Spleen (tissue), 7 donors: Measurements from ENCODE around the gene TLK1.

Experiments
- POLR2A ChIP-seq, 3 donors: fragments of 450-650 bp; IDR thresholded peaks; one replicate each; pipeline ENCODE4 v1.5.1; 2017; ENCODE audit warnings: antibody characterized with exemption in 3 of 3, mild to moderate bottlenecking in 1 of 3
- POLR2AphosphoS5 ChIP-seq, 3 donors: sonication (generic); formaldehyde crosslinking; IDR thresholded peaks; one replicate each; pipeline ENCODE4 v1.5.1; 2017; ENCODE audit warnings: antibody characterized with exemption in 3 of 3
- TF ChIP-seq, protein P1 (sequence below), 11 experiments: fragments of 200-600 bp in 7 of 11; fragments of 450-650 bp in 4 of 11; sonication (generic) in 4 of 11; IDR thresholded peaks in 8 of 11; conservative IDR thresholded peaks in 3 of 11; 1 replicate in 7 of 11; 2 replicates in 4 of 11; pipeline versions ENCODE4 v1.4.0 to v1.8.0; 2016 to 2021; ENCODE audit warnings: antibody characterized with exemption in 11 of 11, inconsistent platforms in 4 of 11, mild to moderate bottlenecking in 1 of 11
- donor health status: DM: no; HTN: no; CAD: no; lungs with moderate emphysema.
- donor health status: DM: no; HTN: no; CAD: no.
- donor health status: DM: no; HTN: no; CAD: no.

DNA sequence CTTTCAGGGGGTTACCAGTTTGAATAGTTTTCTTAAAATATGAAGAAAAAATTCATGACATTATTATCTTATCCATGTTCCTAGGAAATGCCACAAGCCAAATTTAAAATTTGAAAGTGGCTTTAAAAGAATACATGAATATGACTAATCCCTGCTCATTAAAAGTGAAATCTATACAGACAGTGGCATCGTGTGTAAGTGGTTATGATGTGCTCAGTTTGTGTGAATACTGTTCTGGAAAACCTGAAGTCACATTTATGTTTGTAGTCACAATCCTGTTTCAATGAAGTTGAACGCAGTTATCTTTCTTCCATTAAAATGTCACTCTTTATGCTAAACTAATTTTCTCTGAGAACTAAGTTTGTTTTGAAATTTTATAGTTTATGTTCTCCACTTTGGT, 155.9 kb downstream of the TLK1 start:
- TF ChIP-seq, protein P1, sequence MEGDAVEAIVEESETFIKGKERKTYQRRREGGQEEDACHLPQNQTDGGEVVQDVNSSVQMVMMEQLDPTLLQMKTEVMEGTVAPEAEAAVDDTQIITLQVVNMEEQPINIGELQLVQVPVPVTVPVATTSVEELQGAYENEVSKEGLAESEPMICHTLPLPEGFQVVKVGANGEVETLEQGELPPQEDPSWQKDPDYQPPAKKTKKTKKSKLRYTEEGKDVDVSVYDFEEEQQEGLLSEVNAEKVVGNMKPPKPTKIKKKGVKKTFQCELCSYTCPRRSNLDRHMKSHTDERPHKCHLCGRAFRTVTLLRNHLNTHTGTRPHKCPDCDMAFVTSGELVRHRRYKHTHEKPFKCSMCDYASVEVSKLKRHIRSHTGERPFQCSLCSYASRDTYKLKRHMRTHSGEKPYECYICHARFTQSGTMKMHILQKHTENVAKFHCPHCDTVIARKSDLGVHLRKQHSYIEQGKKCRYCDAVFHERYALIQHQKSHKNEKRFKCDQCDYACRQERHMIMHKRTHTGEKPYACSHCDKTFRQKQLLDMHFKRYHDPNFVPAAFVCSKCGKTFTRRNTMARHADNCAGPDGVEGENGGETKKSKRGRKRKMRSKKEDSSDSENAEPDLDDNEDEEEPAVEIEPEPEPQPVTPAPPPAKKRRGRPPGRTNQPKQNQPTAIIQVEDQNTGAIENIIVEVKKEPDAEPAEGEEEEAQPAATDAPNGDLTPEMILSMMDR (IDR thresholded peaks at IDR 0.05 in 8 of 11, conservative IDR thresholded peaks at IDR 0.05 in 3 of 11) = no peak
- TF ChIP-seq POLR2AphosphoS5 (IDR thresholded peaks at IDR 0.05) = no peak
- no peak for TF ChIP-seq POLR2A (IDR thresholded peaks at IDR 0.05)
